ENCODE results near the gene MBD3.
A peak's percentile ranks its signal among the peaks of the same experiment; 100 is the strongest.

DNA sequence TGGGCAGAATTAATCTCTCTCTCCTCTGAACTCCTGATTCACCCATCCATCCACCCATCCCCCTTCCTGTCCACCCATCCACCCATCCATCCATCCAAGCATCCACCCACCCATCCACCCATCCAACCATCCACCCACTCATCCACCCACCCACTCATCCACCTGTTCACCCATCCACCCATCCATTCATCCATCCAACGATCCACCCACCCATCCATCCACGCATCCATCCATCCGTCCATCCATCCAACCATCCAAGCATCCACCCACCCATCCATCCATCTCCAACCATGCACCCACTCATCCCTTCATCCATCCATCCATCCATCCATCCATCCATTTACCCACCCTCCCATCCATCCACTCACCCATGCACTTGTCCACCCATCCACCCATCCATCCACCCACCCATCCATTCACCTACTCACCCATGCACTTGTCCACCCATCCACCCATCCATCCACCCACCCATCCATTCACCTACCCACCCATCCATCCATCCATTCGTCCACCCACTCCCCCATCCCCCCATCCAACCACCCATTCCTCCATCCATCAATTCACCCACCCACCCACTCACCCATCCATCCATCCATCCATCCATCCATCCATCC, 43.2 kb downstream of the MBD3 start:
- TF ChIP-seq SP1 (IDR thresholded peaks at IDR 0.05), result no peak
- TF ChIP-seq TARDBP (IDR thresholded peaks at IDR 0.05), result 0 out of 2 replicates have a peak, but pooled peaks have one; percentile 14
- TF ChIP-seq FOXM1 (IDR thresholded peaks at IDR 0.05; ENCODE audit: borderline replicate concordance), result no peak
- TF ChIP-seq, protein P1, sequence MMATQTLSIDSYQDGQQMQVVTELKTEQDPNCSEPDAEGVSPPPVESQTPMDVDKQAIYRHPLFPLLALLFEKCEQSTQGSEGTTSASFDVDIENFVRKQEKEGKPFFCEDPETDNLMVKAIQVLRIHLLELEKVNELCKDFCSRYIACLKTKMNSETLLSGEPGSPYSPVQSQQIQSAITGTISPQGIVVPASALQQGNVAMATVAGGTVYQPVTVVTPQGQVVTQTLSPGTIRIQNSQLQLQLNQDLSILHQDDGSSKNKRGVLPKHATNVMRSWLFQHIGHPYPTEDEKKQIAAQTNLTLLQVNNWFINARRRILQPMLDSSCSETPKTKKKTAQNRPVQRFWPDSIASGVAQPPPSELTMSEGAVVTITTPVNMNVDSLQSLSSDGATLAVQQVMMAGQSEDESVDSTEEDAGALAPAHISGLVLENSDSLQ (IDR thresholded peaks at IDR 0.05), result no peak
- no peak for TF ChIP-seq LEF1 (IDR thresholded peaks at IDR 0.05; ENCODE audit: borderline replicate concordance)
- TF ChIP-seq BHLHE40 (IDR thresholded peaks at IDR 0.05; ENCODE audit: borderline replicate concordance), result no peak
- no peak for TF ChIP-seq ELF4 (IDR thresholded peaks at IDR 0.05)
